Spleen (tissue), 7 donors: Measurements from ENCODE around the gene NPTN.

Source experiments
- POLR2A ChIP-seq, 3 donors: fragments of 450-650 bp; IDR thresholded peaks; one replicate each; pipeline ENCODE4 v1.5.1; 2017; ENCODE audit warnings: antibody characterized with exemption in 3 of 3, mild to moderate bottlenecking in 1 of 3
- TF ChIP-seq, protein P1 (sequence below), 11 experiments: fragments of 200-600 bp in 7 of 11; fragments of 450-650 bp in 4 of 11; sonication (generic) in 4 of 11; IDR thresholded peaks in 8 of 11; conservative IDR thresholded peaks in 3 of 11; 1 replicate in 7 of 11; 2 replicates in 4 of 11; pipeline versions ENCODE4 v1.4.0 to v1.8.0; 2016 to 2021; ENCODE audit warnings: antibody characterized with exemption in 11 of 11, inconsistent platforms in 4 of 11, mild to moderate bottlenecking in 1 of 11
- donor health status: DM: no; HTN: no; CAD: no; lungs with moderate emphysema.
- donor health status: DM: no; HTN: no; CAD: no.
- donor health status: DM: no; HTN: no; CAD: no.

DNA sequence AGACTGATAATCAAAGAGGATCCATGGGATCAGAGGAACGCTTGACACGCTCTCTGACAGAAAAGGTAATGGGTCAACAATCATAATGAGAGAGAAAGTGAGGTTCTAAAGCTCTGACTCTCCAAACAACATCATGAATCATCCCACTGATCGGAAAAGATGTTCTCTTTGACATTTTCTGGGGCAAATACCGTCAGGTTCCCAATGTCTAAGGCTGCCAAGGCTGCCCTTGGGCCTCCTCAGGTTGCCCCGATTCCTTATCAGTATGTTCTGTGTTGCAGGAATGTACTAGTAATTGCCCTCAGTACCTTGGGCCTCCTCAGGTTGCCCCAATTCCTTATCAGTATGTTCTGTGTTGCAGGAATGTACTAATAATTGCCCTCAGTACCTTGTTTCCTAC, 60.9 kb downstream of the NPTN start:
- TF ChIP-seq, protein P1, sequence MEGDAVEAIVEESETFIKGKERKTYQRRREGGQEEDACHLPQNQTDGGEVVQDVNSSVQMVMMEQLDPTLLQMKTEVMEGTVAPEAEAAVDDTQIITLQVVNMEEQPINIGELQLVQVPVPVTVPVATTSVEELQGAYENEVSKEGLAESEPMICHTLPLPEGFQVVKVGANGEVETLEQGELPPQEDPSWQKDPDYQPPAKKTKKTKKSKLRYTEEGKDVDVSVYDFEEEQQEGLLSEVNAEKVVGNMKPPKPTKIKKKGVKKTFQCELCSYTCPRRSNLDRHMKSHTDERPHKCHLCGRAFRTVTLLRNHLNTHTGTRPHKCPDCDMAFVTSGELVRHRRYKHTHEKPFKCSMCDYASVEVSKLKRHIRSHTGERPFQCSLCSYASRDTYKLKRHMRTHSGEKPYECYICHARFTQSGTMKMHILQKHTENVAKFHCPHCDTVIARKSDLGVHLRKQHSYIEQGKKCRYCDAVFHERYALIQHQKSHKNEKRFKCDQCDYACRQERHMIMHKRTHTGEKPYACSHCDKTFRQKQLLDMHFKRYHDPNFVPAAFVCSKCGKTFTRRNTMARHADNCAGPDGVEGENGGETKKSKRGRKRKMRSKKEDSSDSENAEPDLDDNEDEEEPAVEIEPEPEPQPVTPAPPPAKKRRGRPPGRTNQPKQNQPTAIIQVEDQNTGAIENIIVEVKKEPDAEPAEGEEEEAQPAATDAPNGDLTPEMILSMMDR (IDR thresholded peaks at IDR 0.05 in 8 of 11, conservative IDR thresholded peaks at IDR 0.05 in 3 of 11): no peak
- no peak for TF ChIP-seq POLR2A (IDR thresholded peaks at IDR 0.05)
